Erythroblast (primary cell): ENCODE results near the gene TP63.

ENCODE experiments used
- GATA1 ChIP-seq: IDR thresholded peaks from 2 replicates; pipeline ENCODE4 v1.6.1; 2011; ENCODE audit warnings: low read depth, mild to moderate bottlenecking, control low read depth, low read length, moderate library complexity
- POLR2A ChIP-seq: IDR thresholded peaks from 2 replicates; pipeline ENCODE4 v1.6.1; 2011; ENCODE audit warnings: mild to moderate bottlenecking, low read length

DNA sequence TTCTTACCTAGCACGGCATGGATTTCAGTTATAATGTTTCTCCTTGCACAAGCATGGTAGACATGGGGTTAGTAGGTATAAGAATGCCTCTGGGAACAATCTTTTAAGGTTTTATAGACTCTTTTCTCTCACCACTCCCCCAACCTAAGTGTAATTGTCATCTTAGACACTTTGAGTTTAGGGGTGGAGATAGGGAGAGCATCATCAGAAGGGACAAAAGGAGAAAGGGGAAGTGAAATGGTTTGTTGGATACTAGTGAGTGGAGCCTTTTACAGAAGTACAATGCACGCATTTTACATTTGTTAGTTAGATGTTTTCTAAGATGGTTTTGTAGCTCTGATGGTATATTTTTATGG, 189.2 kb downstream of the TP63 start:
- TF ChIP-seq POLR2A (no peak), GATA1 (no peak)
